PFSK-1 (cell line): ENCODE results near the gene GLYATL1.

Experiments used
- FOXP2 ChIP-seq: optimal IDR thresholded peaks from 2 replicates; pipeline ENCODE3; 2011; ENCODE audit warnings: borderline replicate concordance, control low read depth, inconsistent platforms; ENCODE audit not compliant: insufficient read depth; ENCODE audit errors: extremely low read length, extremely low read depth
- POLR2AphosphoS5 ChIP-seq: IDR thresholded peaks from 2 replicates; pipeline ENCODE4 v1.6.1; 2012; ENCODE audit warnings: low read depth, mild to moderate bottlenecking, control low read depth, low read length, moderate library complexity
- SIN3A ChIP-seq: IDR thresholded peaks from 2 replicates; pipeline ENCODE4 v1.6.1; 2012; ENCODE audit warnings: mild to moderate bottlenecking, low read length, moderate library complexity, borderline replicate concordance; ENCODE audit not compliant: insufficient read depth
- TAF1 ChIP-seq: IDR thresholded peaks from 2 replicates; pipeline ENCODE4 v1.6.1; 2012; ENCODE audit warnings: low read length, control low read depth, borderline replicate concordance; ENCODE audit not compliant: insufficient read depth
- TF ChIP-seq, protein P1 (sequence below), 2 experiments: IDR thresholded peaks; 2 replicates each; pipeline versions ENCODE4 v1.6.1 to v1.8.0; 2011 to 2012; ENCODE audit warnings: low read depth in 2 of 2, low read length in 2 of 2, control low read depth in 1 of 2, inconsistent platforms in 1 of 2, mild to moderate bottlenecking in 1 of 2, moderate library complexity in 1 of 2; ENCODE audit not compliant: insufficient read depth in 1 of 2

GLYATL1 gene

DNA sequence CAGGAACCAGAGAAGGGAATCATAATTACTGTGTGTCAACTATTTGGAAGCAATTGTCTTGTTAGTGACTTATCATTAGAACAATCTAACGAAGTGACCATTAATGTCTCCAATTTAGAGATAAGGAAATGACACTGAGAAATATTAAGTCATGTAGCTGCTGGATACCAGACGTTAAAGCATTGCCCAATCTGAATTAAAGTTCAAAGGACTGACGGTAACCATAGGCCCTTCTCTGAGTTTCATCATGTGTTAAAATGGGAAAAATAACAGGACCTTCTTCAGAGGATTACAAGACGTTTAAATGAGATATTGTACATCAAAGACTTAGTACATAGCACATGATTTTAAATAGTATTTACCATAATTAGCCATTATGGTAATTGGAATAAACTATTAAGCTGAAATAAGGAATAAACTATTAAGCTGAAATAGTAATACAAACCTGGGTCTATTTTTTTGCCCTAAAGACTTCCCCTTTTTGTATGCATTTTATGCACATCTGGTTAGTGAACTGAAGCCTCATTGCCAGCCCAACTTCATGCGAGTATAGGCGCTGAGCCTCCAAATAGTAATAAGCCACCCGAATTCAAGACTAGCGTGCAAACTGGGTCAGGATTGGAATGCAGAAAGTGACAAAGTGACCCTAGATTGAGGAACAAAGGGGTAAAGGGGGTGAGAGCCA, 41.0 kb downstream of the GLYATL1 start:
- TF ChIP-seq SIN3A (no peak), POLR2AphosphoS5 (no peak), FOXP2 (no peak), TAF1 (no peak)
- TF ChIP-seq, protein P1, sequence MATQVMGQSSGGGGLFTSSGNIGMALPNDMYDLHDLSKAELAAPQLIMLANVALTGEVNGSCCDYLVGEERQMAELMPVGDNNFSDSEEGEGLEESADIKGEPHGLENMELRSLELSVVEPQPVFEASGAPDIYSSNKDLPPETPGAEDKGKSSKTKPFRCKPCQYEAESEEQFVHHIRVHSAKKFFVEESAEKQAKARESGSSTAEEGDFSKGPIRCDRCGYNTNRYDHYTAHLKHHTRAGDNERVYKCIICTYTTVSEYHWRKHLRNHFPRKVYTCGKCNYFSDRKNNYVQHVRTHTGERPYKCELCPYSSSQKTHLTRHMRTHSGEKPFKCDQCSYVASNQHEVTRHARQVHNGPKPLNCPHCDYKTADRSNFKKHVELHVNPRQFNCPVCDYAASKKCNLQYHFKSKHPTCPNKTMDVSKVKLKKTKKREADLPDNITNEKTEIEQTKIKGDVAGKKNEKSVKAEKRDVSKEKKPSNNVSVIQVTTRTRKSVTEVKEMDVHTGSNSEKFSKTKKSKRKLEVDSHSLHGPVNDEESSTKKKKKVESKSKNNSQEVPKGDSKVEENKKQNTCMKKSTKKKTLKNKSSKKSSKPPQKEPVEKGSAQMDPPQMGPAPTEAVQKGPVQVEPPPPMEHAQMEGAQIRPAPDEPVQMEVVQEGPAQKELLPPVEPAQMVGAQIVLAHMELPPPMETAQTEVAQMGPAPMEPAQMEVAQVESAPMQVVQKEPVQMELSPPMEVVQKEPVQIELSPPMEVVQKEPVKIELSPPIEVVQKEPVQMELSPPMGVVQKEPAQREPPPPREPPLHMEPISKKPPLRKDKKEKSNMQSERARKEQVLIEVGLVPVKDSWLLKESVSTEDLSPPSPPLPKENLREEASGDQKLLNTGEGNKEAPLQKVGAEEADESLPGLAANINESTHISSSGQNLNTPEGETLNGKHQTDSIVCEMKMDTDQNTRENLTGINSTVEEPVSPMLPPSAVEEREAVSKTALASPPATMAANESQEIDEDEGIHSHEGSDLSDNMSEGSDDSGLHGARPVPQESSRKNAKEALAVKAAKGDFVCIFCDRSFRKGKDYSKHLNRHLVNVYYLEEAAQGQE (IDR thresholded peaks at IDR 0.05; ENCODE audit: insufficient read depth in 1 of 2, low read depth in 2 of 2, low read length in 2 of 2) = no peak

DNA sequence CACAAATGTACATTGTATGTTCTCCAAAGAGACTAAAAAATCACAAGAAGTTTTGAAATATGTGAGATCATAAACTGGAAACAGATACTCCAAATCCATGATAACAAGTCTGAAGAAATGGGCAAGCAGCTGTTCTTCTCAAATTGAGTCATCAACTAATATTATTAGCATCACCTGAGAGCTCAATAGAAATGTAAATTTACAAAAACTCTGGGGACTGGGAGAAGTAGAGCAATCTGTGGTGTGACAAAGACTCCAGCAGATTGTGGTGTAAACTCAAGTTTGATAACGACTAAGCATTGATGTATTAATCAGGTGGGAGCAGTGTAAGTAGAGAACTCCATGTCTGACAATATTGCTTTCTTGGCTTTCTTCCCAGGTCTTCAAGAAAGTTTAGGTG, 53.2 kb downstream of the GLYATL1 start:
- TF ChIP-seq TAF1 (no peak), FOXP2 (no peak)
- TF ChIP-seq, protein P1 (IDR thresholded peaks at IDR 0.05; ENCODE audit: insufficient read depth in 1 of 2, low read depth in 2 of 2, low read length in 2 of 2) = no peak

DNA sequence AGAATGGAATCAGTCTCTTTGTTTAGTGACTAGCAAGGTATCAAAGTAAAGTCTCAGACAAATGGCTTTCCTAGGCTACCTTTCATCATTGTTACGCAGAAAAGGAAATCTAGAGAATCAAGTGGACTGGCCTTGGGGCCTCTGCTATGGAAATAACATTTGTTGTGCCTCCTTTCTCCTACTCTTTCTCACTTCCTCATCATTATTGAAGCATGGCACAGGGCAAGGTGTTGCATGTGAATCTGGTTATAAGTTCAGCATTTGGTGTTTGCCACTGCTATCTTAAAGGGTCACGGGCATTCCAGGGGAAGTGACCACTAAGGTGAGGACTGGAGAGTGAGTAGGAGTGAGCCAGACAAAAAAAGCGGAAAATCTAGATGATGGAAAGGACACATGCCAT, 54.9 kb downstream of the GLYATL1 start:
- TF ChIP-seq SIN3A (no peak), FOXP2 (no peak), POLR2AphosphoS5 (no peak), TAF1 (no peak)
- TF ChIP-seq, protein P1 (IDR thresholded peaks at IDR 0.05; ENCODE audit: insufficient read depth in 1 of 2, low read depth in 2 of 2, low read length in 2 of 2) = no peak

DNA sequence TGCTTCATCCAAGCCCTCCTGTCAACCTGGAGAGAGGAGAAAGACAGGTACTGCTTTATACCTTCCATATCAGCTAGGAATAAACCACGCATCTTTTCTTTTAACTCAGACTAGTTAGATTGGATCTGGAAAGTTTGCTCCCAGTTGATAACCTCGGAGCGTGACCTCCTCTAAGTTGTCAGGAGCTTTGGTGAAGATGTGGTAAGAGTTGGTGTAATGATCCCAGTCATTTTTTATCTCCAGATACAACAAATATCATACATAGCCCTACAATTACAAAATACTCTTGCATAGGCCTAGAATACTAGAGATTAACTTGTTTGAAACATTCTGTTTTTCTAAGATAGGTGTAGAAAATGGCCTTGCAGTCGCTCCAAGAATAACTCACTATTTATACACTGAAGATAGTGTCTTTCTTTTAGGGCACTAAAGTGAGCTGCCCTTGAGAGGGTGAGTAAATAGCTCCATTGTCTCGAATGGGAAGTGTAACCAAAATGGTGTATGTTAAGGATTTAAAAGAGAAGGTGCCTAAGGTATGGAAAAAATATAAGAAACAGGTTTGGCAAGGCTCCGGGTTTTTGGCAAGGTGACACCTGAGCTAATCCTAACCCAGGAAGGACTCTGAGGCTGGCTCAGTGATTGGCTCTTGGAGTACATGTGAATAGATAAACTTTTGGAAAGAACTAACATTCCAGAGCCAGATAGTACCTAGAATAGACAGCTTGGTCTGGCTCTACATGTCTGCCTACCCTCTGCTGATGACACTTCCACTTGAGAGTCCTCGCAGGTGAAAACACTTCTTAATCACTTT, 59.4 kb downstream of the GLYATL1 start:
- TF ChIP-seq SIN3A (no peak), TAF1 (no peak), POLR2AphosphoS5 (no peak), FOXP2 (no peak)
- TF ChIP-seq, protein P1 (IDR thresholded peaks at IDR 0.05; ENCODE audit: insufficient read depth in 1 of 2, low read depth in 2 of 2, low read length in 2 of 2) = no peak

DNA sequence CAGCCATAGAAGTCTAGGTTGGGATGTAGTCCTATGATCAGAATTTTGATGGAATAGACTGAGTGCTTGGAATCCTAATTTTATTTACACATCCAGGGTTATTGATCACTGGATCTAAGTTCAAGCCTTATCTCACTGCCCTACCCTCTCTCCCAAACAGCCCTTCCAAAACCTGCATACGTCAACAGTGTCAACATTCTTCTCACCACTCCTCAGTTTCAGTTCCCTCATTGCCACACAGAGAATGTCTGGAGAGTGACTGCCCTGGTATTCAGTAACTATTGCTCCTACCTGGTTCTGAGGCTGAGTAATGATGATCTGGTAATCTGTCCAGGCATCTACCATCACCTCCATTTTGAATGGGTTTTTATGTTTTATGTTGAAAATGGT, 60.0 kb downstream of the GLYATL1 start:
- TF ChIP-seq TAF1 (no peak), FOXP2 (no peak), POLR2AphosphoS5 (no peak), SIN3A (no peak)
- TF ChIP-seq, protein P1 (IDR thresholded peaks at IDR 0.05; ENCODE audit: insufficient read depth in 1 of 2, low read depth in 2 of 2, low read length in 2 of 2) = no peak
